HCT116 (cell line): ENCODE data around the gene FBXO46. TPM values are rescaled to one million over a fixed set of nuclear protein-coding genes. Genes with fewer than 3 reads are reported as not detected.

Source experiments
- ATAC-seq: fragments of 200-7000 bp; cut with Tn5 transposase; 2 replicates; pipeline ENCODE4 v1.9.1; 2020; ENCODE audit warnings: mild to moderate bottlenecking, moderate library complexity
- BruUV-seq: library from RNA; stranded (reverse); fragments of 400-500 nt; replicated peaks from 2 replicates; lab custom pipeline; 2021; lab: Mats Ljungman, UMichigan
- CTCF ChIA-PET: fragments of 300-600 bp; sonication (Branson Sonifier 250); formaldehyde crosslinking; loops from one replicate; lab custom pipeline; 2021; ENCODE audit warnings: antibody characterized with exemption; lab: Charles Lee
- POLR2A ChIA-PET: fragments of 300-600, 350-600 bp; sonication (Branson Sonifier 250); formaldehyde crosslinking; loops from one replicate; lab custom pipeline; 2021; ENCODE audit warnings: antibody characterized with exemption; lab: Charles Lee
- RAD21 ChIA-PET, 2 experiments: fragments of 300-600 bp; sonication (Branson Sonifier 250); formaldehyde crosslinking; loops; one replicate each; lab custom pipeline; 2023; ENCODE audit warnings: low total read pairs in 2 of 2; ENCODE audit not compliant: uncharacterized antibody in 2 of 2, unreplicated experiment in 2 of 2, low non-redundant PET in 1 of 2; lab: Charles Lee
- DNase-seq: peaks from one replicate; pipeline ENCODE4 v3.0.0-alpha.2; 2010; ENCODE audit warnings: low read depth, low spot score
- H2AFZ ChIP-seq: fragments of 200-600 bp; shearing (Covaris generic), sonication (generic); 2 replicates; pipeline ENCODE4 v1.6.1; 2017; ENCODE audit warnings: low read depth, mixed run types, mixed read lengths, antibody characterized with exemption, low read length; ENCODE audit not compliant: poor library complexity, severe bottlenecking
- H3K27ac ChIP-seq: 2 replicates; pipeline ENCODE4 v1.5.1; 2012; ENCODE audit warnings: low read depth, low read length
- H3K27me3 ChIP-seq: fragments of 200-600 bp; sonication (generic); 2 replicates; pipeline ENCODE4 v1.6.1; 2016; ENCODE audit warnings: mixed run types, low read length, mixed read lengths; ENCODE audit not compliant: insufficient read depth
- H3K36me3 ChIP-seq, 2 experiments: fragments of 200-500 bp in 1 of 2; fragments of 200-600 bp in 1 of 2; sonication (Bioruptor generic) in 1 of 2; sonication (generic) in 1 of 2; 2 replicates each; pipeline versions ENCODE4 v1.5.1 to v1.6.1; 2014 to 2016; ENCODE audit warnings: low read length in 2 of 2, inconsistent platforms in 1 of 2, mixed read lengths in 1 of 2, mixed run types in 1 of 2; ENCODE audit not compliant: insufficient read depth in 2 of 2, control insufficient read depth in 1 of 2
- H3K4me1 ChIP-seq, 2 experiments: fragments of 200-600 bp in 1 of 2; sonication (generic) in 1 of 2; 2 replicates each; pipeline versions ENCODE4 v1.5.1 to v1.6.1; 2012 to 2017; ENCODE audit warnings: low read length in 2 of 2, inconsistent platforms in 1 of 2, mild to moderate bottlenecking in 1 of 2, mixed read lengths in 1 of 2, mixed run types in 1 of 2, moderate library complexity in 1 of 2; ENCODE audit not compliant: insufficient read depth in 2 of 2, control insufficient read depth in 1 of 2
- H3K4me2 ChIP-seq: fragments of 200-600 bp; sonication (generic); 2 replicates; pipeline ENCODE4 v1.6.1; 2017; ENCODE audit warnings: mixed run types, low read length, mixed read lengths
- H3K4me3 ChIP-seq, 2 experiments: fragments of 200-600 bp in 1 of 2; sonication (generic) in 1 of 2; replicated peaks in 1 of 2; 2 replicates each; pipeline ENCODE4 v1.5.1; 2011 to 2016; ENCODE audit warnings: low read length in 2 of 2, control low read depth in 1 of 2, low read depth in 1 of 2, mild to moderate bottlenecking in 1 of 2, mixed read lengths in 1 of 2, mixed run types in 1 of 2
- H3K79me2 ChIP-seq: fragments of 200-600 bp; sonication (generic); 2 replicates; pipeline ENCODE4 v1.6.1; 2017; ENCODE audit warnings: mild to moderate bottlenecking, mixed run types, low read length, moderate library complexity, mixed read lengths; ENCODE audit not compliant: insufficient read depth
- H3K9ac ChIP-seq: fragments of 200-600 bp; sonication (generic); 2 replicates; pipeline ENCODE4 v1.6.1; 2016; ENCODE audit warnings: low read length, mixed read lengths
- H3K9me2 ChIP-seq: fragments of 200-600 bp; sonication (generic), shearing (Covaris generic); 2 replicates; pipeline ENCODE4 v1.6.1; 2017; ENCODE audit warnings: mixed run types, mild to moderate bottlenecking, moderate library complexity; ENCODE audit not compliant: insufficient read depth
- H3K9me3 ChIP-seq, 2 experiments: fragments of 200-500 bp in 1 of 2; fragments of 200-600 bp in 1 of 2; sonication (Bioruptor generic) in 1 of 2; sonication (generic) in 1 of 2; 2 replicates each; pipeline ENCODE4 v1.6.1; 2014 to 2017; ENCODE audit warnings: low read length in 2 of 2, mixed read lengths in 2 of 2, inconsistent platforms in 1 of 2, low read depth in 1 of 2, mild to moderate bottlenecking in 1 of 2, mixed run types in 1 of 2, moderate library complexity in 1 of 2; ENCODE audit not compliant: control insufficient read depth in 1 of 2, insufficient read depth in 1 of 2
- H4K20me1 ChIP-seq: fragments of 200-600 bp; sonication (generic), shearing (Covaris generic); 2 replicates; pipeline ENCODE4 v1.6.1; 2017; ENCODE audit warnings: mixed run types, mild to moderate bottlenecking, moderate library complexity; ENCODE audit not compliant: insufficient read depth
- FOSL1 ChIP-seq: IDR thresholded peaks from 2 replicates; pipeline ENCODE4 v1.6.1; 2012; ENCODE audit warnings: low read depth
- SP1 ChIP-seq: IDR thresholded peaks from 2 replicates; pipeline ENCODE4 v1.6.1; 2012; ENCODE audit warnings: low read depth
- TCF7L2 ChIP-seq: IDR thresholded peaks from 2 replicates; pipeline ENCODE4 v1.7.0; 2011; ENCODE audit warnings: borderline replicate concordance, inconsistent platforms; ENCODE audit not compliant: insufficient read depth, insufficient read length; ENCODE audit errors: extremely low read depth
- YY1 ChIP-seq: IDR thresholded peaks from 2 replicates; pipeline ENCODE4 v1.6.1; 2011; ENCODE audit warnings: low read length, low read depth, moderate library complexity, mild to moderate bottlenecking; ENCODE audit not compliant: insufficient replicate concordance; ENCODE audit errors: extremely low read depth
- ZFX ChIP-seq: fragments of 450-650 bp; IDR thresholded peaks from 2 replicates; pipeline ENCODE4 v1.6.1; 2017
- intact Hi-C: fragments of 100-400 bp; cut with micrococcal nuclease; formaldehyde crosslinking; loops from 2 replicates; pipeline ENCODE4 v1.10.0; 2022
- total RNA-seq: library from RNA; stranded (reverse); gene quantifications from one replicate; pipeline ENCODE4 v1.2.1, GENCODE V29; 2021; ENCODE audit not compliant: unreplicated experiment
- TF ChIP-seq, protein P1 (sequence below), 3 experiments: fragments of 200-600 bp in 1 of 3; sonication (generic) in 1 of 3; IDR thresholded peaks in 2 of 3; conservative IDR thresholded peaks in 1 of 3; 2 replicates each; pipeline ENCODE4 v1.5.1; 2012 to 2017; ENCODE audit warnings: low read depth in 2 of 3, low read length in 2 of 3, antibody characterized with exemption in 1 of 3, borderline replicate concordance in 1 of 3, control low read depth in 1 of 3, mild to moderate bottlenecking in 1 of 3, mixed read lengths in 1 of 3, mixed run types in 1 of 3, moderate library complexity in 1 of 3; ENCODE audit not compliant: insufficient read depth in 1 of 3

FBXO46 gene
- total RNA-seq, 1 experiment from 2014 or later, result 31.7 TPM

DNA sequence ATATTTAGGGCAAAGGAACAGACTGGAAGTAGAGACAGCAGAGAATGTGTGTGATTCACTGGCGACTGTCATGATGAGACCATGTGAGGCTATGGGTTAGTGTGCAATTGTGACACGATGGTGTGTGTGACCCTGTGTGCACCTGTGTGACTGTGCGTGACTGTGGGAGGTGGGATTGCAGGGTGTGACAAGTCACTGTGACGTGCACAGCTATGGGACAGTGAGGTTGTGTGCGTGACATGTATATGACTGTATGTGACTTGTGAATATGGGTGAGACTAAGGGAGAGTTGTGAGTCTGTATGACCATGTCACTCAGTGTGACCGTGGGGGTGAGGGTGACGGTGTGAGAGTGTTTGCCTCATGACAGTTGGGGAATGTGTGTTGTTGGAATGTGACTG is 66.1 kb downstream of the FBXO46 start:
- H3K9ac ChIP-seq, result no peak overlapping the region
- H3K4me2 ChIP-seq, result no peak overlapping the region
- H3K9me2 ChIP-seq, result no peaks in the 10 kb centered on the region
- ChIA-PET CTCF (no interaction called here), RAD21 (no interaction called here), POLR2A (no interaction called here)
- no peak for ATAC-seq
- H3K27ac ChIP-seq, result no peak overlapping the region
- no peaks in the 10 kb centered on the region for H3K36me3 ChIP-seq
- intact Hi-C loops, result no loop called here
- no peaks in the 10 kb centered on the region for H3K79me2 ChIP-seq
- no TSS peak for BruUV-seq
- H4K20me1 ChIP-seq, result no peaks in the 10 kb centered on the region
- no peaks in the 10 kb centered on the region for H3K9me3 ChIP-seq
- TF ChIP-seq YY1, result no peak
- TF ChIP-seq ZFX, result no peak
- TF ChIP-seq, protein P1, sequence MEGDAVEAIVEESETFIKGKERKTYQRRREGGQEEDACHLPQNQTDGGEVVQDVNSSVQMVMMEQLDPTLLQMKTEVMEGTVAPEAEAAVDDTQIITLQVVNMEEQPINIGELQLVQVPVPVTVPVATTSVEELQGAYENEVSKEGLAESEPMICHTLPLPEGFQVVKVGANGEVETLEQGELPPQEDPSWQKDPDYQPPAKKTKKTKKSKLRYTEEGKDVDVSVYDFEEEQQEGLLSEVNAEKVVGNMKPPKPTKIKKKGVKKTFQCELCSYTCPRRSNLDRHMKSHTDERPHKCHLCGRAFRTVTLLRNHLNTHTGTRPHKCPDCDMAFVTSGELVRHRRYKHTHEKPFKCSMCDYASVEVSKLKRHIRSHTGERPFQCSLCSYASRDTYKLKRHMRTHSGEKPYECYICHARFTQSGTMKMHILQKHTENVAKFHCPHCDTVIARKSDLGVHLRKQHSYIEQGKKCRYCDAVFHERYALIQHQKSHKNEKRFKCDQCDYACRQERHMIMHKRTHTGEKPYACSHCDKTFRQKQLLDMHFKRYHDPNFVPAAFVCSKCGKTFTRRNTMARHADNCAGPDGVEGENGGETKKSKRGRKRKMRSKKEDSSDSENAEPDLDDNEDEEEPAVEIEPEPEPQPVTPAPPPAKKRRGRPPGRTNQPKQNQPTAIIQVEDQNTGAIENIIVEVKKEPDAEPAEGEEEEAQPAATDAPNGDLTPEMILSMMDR (IDR thresholded peaks at IDR 0.05 in 2 of 3, conservative IDR thresholded peaks at IDR 0.05 in 1 of 3; ENCODE audit: borderline replicate concordance in 1 of 3, insufficient read depth in 1 of 3, low read depth in 2 of 3, low read length in 2 of 3), result no peak
- TF ChIP-seq FOSL1, result no peak
- no peak for TF ChIP-seq TCF7L2
- TF ChIP-seq SP1, result no peak
- no peak overlapping the region for H3K4me3 ChIP-seq
- DNase-seq, result no peak
- no peak overlapping the region for H2AFZ ChIP-seq
- H3K4me1 ChIP-seq, result peaks cover 7 to 23% of the 10 kb centered on the region in 2 experiments
- no peaks in the 10 kb centered on the region for H3K27me3 ChIP-seq

DNA sequence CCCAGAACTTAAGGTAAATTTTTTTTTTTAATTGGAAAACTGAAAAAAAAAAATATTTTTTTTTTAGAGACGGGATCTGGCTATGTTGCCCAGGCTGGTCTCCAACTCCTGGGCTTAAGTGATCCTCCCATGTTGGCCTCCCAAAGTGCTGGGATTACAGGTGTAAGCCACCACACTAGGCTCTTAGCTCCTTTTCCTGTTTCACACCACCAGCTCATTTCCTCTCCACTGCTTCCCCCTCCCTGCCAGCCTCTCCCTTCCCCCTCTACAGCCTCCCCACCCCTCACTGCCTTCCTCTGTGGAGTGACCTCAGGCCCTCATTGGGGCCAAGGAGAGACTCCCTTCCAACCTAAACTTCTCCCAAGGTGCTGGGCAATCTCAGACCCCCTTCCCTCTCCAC is 66.9 kb downstream of the FBXO46 start:
- ChIA-PET CTCF (no interaction called here), RAD21 (no interaction called here), POLR2A (interaction anchor here (0.9 kb wide), 1 partner anchor 18 kb away, joined by 4 read pairs; no protein-coding TSS in a partner anchor)
- no peak overlapping the region for H3K4me2 ChIP-seq
- ATAC-seq (no peak), DNase-seq (no peak)
- H3K27ac ChIP-seq, result no peak overlapping the region
- no peaks in the 10 kb centered on the region for H3K27me3 ChIP-seq
- BruUV-seq, result no TSS peak
- no peaks in the 10 kb centered on the region for H3K79me2 ChIP-seq
- no peak overlapping the region for H3K4me3 ChIP-seq
- no peak overlapping the region for H3K9ac ChIP-seq
- no peaks in the 10 kb centered on the region for H3K9me2 ChIP-seq
- H2AFZ ChIP-seq, result no peak overlapping the region
- intact Hi-C loops, result no loop called here
- H3K4me1 ChIP-seq, result peaks cover 7 to 15% of the 10 kb centered on the region in 2 experiments
- H3K36me3 ChIP-seq, result no peaks in the 10 kb centered on the region
- no peaks in the 10 kb centered on the region for H3K9me3 ChIP-seq
- H4K20me1 ChIP-seq, result no peaks in the 10 kb centered on the region
- no peak for TF ChIP-seq YY1
